Fibroblast of lung (primary cell): ENCODE results near the gene LRRC8D. TPM values are rescaled to one million over a fixed set of nuclear protein-coding genes. Genes with fewer than 3 reads are reported as not detected.

Source experiments
- DNase-seq, 2 donors: peaks; one replicate each; pipeline versions ENCODE4 v3.0.0 to v3.0.0-alpha.2; 2010; ENCODE audit warnings: low read depth in 2 of 2
- H2AFZ ChIP-seq: 2 replicates; pipeline ENCODE4 v1.5.1; 2012; ENCODE audit warnings: low read length, control low read depth, inconsistent platforms
- H3K27ac ChIP-seq: 2 replicates; pipeline ENCODE4 v1.5.1; 2011; ENCODE audit warnings: low read length, control low read depth; ENCODE audit not compliant: insufficient read depth
- H3K27me3 ChIP-seq: 2 replicates; pipeline ENCODE4 v1.5.1; 2011; ENCODE audit warnings: mild to moderate bottlenecking, low read length; ENCODE audit not compliant: control insufficient read depth, insufficient read depth
- H3K36me3 ChIP-seq: 2 replicates; pipeline ENCODE4 v1.5.1; 2011; ENCODE audit warnings: low read length; ENCODE audit not compliant: control insufficient read depth, insufficient read depth
- H3K4me1 ChIP-seq: 2 replicates; pipeline ENCODE4 v1.5.1; 2011; ENCODE audit warnings: low read length; ENCODE audit not compliant: control insufficient read depth, insufficient read depth; ENCODE audit errors: extremely low read depth
- H3K4me2 ChIP-seq: 2 replicates; pipeline ENCODE4 v1.5.1; 2011; ENCODE audit warnings: low read length, control low read depth; ENCODE audit not compliant: insufficient read depth; ENCODE audit errors: extremely low read depth
- H3K4me3 ChIP-seq, 4 experiments: fragments of 200-600 bp in 1 of 4; sonication (generic) in 1 of 4; replicated peaks in 1 of 4; 2 replicates each; pipeline ENCODE4 v1.5.1; 2011 to 2016; ENCODE audit warnings: low read length in 4 of 4, low read depth in 3 of 4, mild to moderate bottlenecking in 3 of 4, control low read depth in 2 of 4, inconsistent platforms in 1 of 4, mixed read lengths in 1 of 4; ENCODE audit not compliant: insufficient read depth in 1 of 4; ENCODE audit errors: control extremely low read depth in 1 of 4
- H3K79me2 ChIP-seq: 2 replicates; pipeline ENCODE4 v1.5.1; 2012; ENCODE audit warnings: mild to moderate bottlenecking, low read length, inconsistent platforms; ENCODE audit not compliant: control insufficient read depth, insufficient read depth
- H3K9ac ChIP-seq: 2 replicates; pipeline ENCODE4 v1.5.1; 2011; ENCODE audit warnings: mild to moderate bottlenecking, low read length, control low read depth; ENCODE audit not compliant: insufficient read depth
- H3K9me3 ChIP-seq: 2 replicates; pipeline ENCODE4 v1.5.1; 2012; ENCODE audit warnings: low read depth, low read length; ENCODE audit not compliant: control insufficient read depth, insufficient read depth
- H4K20me1 ChIP-seq: 2 replicates; pipeline ENCODE4 v1.5.1; 2011; ENCODE audit warnings: low read length; ENCODE audit not compliant: control insufficient read depth, insufficient read depth; ENCODE audit errors: extremely low read depth
- CTCF ChIP-seq, 2 donors: IDR thresholded peaks in 1 of 2; conservative IDR thresholded peaks in 1 of 2; 1 replicate in 1 of 2; 2 replicates in 1 of 2; pipeline ENCODE4 v1.5.1; 2011 to 2012; ENCODE audit warnings: low read length in 2 of 2, control low read depth in 1 of 2, inconsistent platforms in 1 of 2, low read depth in 1 of 2, mild to moderate bottlenecking in 1 of 2
- EZH2 ChIP-seq: IDR thresholded peaks from 2 replicates; pipeline ENCODE4 v1.5.1; 2012; ENCODE audit warnings: low read length, control low read depth, mild to moderate bottlenecking; ENCODE audit errors: missing control alignments
- polyA plus RNA-seq, 2 donors: library from polyadenylated mRNA; depleted of rRNA in 1 of 2; stranded (reverse) in 1 of 2; unstranded in 1 of 2; fragments of >200 nt; gene quantifications; 2 replicates each; pipeline ENCODE4 v1.2.1, GENCODE V29; 2011 to 2012; ENCODE audit warnings: missing spikeins in 1 of 2
- total RNA-seq: library from RNA; depleted of rRNA; stranded (reverse); fragments of >200 nt; gene quantifications from 2 replicates; pipeline ENCODE4 v1.2.1, GENCODE V29; 2014

The LRRC8D gene
- total and polyA plus RNA-seq, 2 donors (not counting 1 experiment from before 2014, with no cell fraction given) = 41.0 to 58.1 TPM

DNA sequence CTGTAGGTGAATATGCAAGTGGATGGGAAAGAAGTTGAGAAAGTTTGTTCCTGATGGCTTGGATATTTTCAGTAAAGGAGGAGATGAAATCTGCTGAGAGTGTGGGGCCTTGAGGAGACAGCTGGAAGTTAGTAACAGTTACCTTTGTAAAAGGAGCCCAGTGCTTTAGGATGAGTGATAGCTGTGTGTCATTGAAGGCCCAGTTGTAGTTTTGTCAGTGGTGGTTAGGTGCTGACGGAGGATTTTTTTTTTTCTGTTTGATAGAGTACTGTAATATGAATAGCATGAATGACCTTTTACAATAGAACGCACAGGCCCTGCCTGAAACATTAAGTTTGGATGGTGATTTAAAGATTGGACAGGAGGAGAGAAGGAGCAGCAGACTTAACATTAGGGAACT lies 33.3 kb downstream of the LRRC8D start:
- no peak overlapping the region for H2AFZ ChIP-seq
- H3K4me1 ChIP-seq = peaks cover 3% of the 10 kb centered on the region
- no peak for DNase-seq
- no peak overlapping the region for H3K27ac ChIP-seq
- no peaks in the 10 kb centered on the region for H3K9me3 ChIP-seq
- H3K4me3 ChIP-seq = no peak overlapping the region
- H3K79me2 ChIP-seq = peaks cover 4% of the 10 kb centered on the region
- TF ChIP-seq EZH2 = no peak
- no peak for TF ChIP-seq CTCF (conservative IDR thresholded peaks at IDR 0.05 in 1 of 2, IDR thresholded peaks at IDR 0.05 in 1 of 2; ENCODE audit: low read depth in 1 of 2, low read length in 2 of 2)
- H3K4me2 ChIP-seq = no peak overlapping the region
- no peaks in the 10 kb centered on the region for H3K36me3 ChIP-seq
- H3K27me3 ChIP-seq = no peaks in the 10 kb centered on the region
- no peak overlapping the region for H3K9ac ChIP-seq
- no peaks in the 10 kb centered on the region for H4K20me1 ChIP-seq

- Histone ChIP-seq H3K4me1 (peaks cover 3% of the 10 kb centered on the region), H3K27me3 (no peaks in the 10 kb centered on the region), H3K4me2 (peak overlapping the region; percentile 72), H3K27ac (peak overlapping the region; percentile 66), H4K20me1 (no peaks in the 10 kb centered on the region), H3K9ac (peak overlapping the region; percentile 13), H3K79me2 (peaks cover 4% of the 10 kb centered on the region), H3K9me3 (no peaks in the 10 kb centered on the region), H3K4me3 (no peak overlapping the region), H3K36me3 (no peaks in the 10 kb centered on the region), H2AFZ (no peak overlapping the region)
- DNase-seq = peak; percentile 61 to 78
- TF ChIP-seq EZH2 (no peak), CTCF (conservative IDR thresholded peaks at IDR 0.05 in 1 of 2, IDR thresholded peaks at IDR 0.05 in 1 of 2; ENCODE audit: low read depth in 1 of 2, low read length in 2 of 2) (no peak)
Measured at GRCh38 chr1:89855413-89856123, 34.7 kb downstream of the LRRC8D start.

DNA sequence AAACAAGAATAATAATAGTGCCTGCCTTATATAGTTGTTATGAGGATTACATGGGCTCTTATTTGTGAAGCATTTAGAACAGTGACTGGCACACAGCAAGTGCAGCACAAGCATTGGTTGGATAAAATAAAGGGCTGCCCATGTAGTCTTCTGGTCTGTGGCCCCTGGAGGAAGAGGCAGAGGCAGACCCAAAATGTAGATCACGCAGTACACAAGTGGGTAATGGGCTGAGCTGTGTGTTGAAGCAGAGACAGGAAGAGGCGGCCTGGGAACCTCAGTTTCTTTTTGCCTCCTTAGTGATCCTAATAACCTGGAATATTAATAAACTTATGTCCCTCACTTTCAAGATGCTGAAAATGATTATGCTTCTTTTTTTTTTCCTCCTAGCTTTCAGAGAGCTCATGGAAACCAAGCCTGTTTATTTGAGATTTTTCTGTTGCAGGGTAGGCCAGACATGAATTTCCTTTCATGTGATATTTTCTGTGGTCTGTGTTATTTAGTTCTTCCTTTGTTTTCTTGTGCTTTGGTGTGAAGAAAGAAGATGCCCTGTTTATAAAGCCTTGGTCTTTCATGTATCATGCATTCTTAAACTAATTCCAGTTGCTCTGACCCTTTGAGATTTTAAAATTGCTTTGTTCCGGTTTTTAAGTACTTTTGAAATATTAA lies 42.5 kb downstream of the LRRC8D start:
- Histone ChIP-seq H3K9me3 (no peaks in the 10 kb centered on the region), H2AFZ (no peak overlapping the region), H3K4me1 (peaks cover 4% of the 10 kb centered on the region), H4K20me1 (no peaks in the 10 kb centered on the region), H3K4me2 (no peak overlapping the region), H3K27me3 (no peaks in the 10 kb centered on the region), H3K36me3 (no peaks in the 10 kb centered on the region), H3K27ac (no peak overlapping the region), H3K9ac (no peak overlapping the region), H3K4me3 (no peak overlapping the region), H3K79me2 (peaks cover 2% of the 10 kb centered on the region)
- no peak for TF ChIP-seq CTCF (conservative IDR thresholded peaks at IDR 0.05 in 1 of 2, IDR thresholded peaks at IDR 0.05 in 1 of 2; ENCODE audit: low read depth in 1 of 2, low read length in 2 of 2)
- no peak for TF ChIP-seq EZH2
- DNase-seq = no peak
